GM12878 (cell line): ENCODE data around the gene CCSER1. TPM values are rescaled to one million over a fixed set of nuclear protein-coding genes. Genes with fewer than 3 reads are reported as not detected.

Experiments
- ATAC-seq: fragments of 200-7000 bp; cut with Tn5 transposase; 3 replicates; pipeline ENCODE4 v1.9.1; 2020; ENCODE audit warnings: mild to moderate bottlenecking, moderate library complexity
- BruUV-seq: library from RNA; stranded (reverse); fragments of 400-500 nt; replicated peaks from 2 replicates; lab custom pipeline; 2021; lab: Mats Ljungman, UMichigan
- CTCF ChIA-PET: fragments of 300-600 bp; sonication (Branson Sonifier 250); formaldehyde crosslinking; extraction: SDS; loops from one replicate; lab custom pipeline; 2021; ENCODE audit warnings: inconsistent platforms; lab: Yijun Ruan, JAX
- POLR2A ChIA-PET: fragments of 350-600 bp; formaldehyde crosslinking; extraction: SDS; loops from one replicate; lab custom pipeline; 2021; ENCODE audit warnings: inconsistent platforms; lab: Charles Lee
- RAD21 ChIA-PET: fragments of 300-600 bp; sonication (Branson Sonifier 250); formaldehyde crosslinking; loops from one replicate; lab custom pipeline; 2023; ENCODE audit warnings: antibody characterized with exemption; ENCODE audit not compliant: unreplicated experiment; lab: Charles Lee
- SMC1A ChIA-PET: fragments of 300-600 bp; sonication (Branson Sonifier 250); formaldehyde crosslinking; loops from one replicate; lab custom pipeline; 2023; ENCODE audit not compliant: unreplicated experiment, uncharacterized antibody; lab: Charles Lee
- DNase-seq: peaks from one replicate; pipeline ENCODE4 v3.0.0-alpha.2; 2011; ENCODE audit warnings: low read depth, low spot score
- FAIRE-seq: peaks from 3 replicates; lab custom pipeline; 2011; peaks lifted over from hg19 to GRCh38; lab: Jason Lieb, UNC
- H2AFZ ChIP-seq: 2 replicates; pipeline ENCODE4 v1.6.0; 2011; ENCODE audit warnings: low read depth, low read length, control low read depth; ENCODE audit not compliant: control insufficient read depth
- H3K27ac ChIP-seq: 2 replicates; pipeline ENCODE4 v1.5.1; 2011; ENCODE audit warnings: control low read depth; ENCODE audit not compliant: control insufficient read depth, insufficient read depth
- H3K27me3 ChIP-seq, 2 experiments: replicated peaks in 1 of 2; 2 replicates each; pipeline versions ENCODE4 v1.6.0 to v1.6.1; 2011; ENCODE audit warnings: low read length in 1 of 2; ENCODE audit not compliant: control insufficient read depth in 2 of 2, insufficient read depth in 2 of 2
- H3K36me3 ChIP-seq, 2 experiments: 2 replicates each; pipeline ENCODE4 v1.5.1; 2011; ENCODE audit warnings: low read length in 1 of 2; ENCODE audit not compliant: control insufficient read depth in 2 of 2, insufficient read depth in 2 of 2
- H3K4me1 ChIP-seq: 2 replicates; pipeline ENCODE4 v1.6.1; 2011; ENCODE audit warnings: mild to moderate bottlenecking, low read length, moderate library complexity, mixed read lengths; ENCODE audit not compliant: control insufficient read depth, insufficient read depth
- H3K4me2 ChIP-seq: 2 replicates; pipeline ENCODE4 v1.6.0; 2011; ENCODE audit warnings: control low read depth; ENCODE audit not compliant: control insufficient read depth, insufficient read depth
- H3K4me3 ChIP-seq: fragments of 200-600 bp; sonication (generic); 2 replicates; pipeline ENCODE4 v1.5.1; 2016
- H3K79me2 ChIP-seq: 2 replicates; pipeline ENCODE4 v1.6.0; 2011; ENCODE audit warnings: low read length; ENCODE audit not compliant: control insufficient read depth, insufficient read depth
- H3K9ac ChIP-seq: 2 replicates; pipeline ENCODE4 v1.8.0; 2011; ENCODE audit warnings: low read length, control low read depth, mixed read lengths; ENCODE audit not compliant: control insufficient read depth, insufficient read depth
- H3K9me3 ChIP-seq: replicated peaks from 3 replicates; pipeline ENCODE4 v1.5.1; 2011; ENCODE audit warnings: mild to moderate bottlenecking, low read length; ENCODE audit not compliant: control insufficient read depth, insufficient read depth
- H4K20me1 ChIP-seq: 2 replicates; pipeline ENCODE4 v1.6.0; 2011; ENCODE audit not compliant: control insufficient read depth, insufficient read depth
- BACH1 ChIP-seq: fragments of 450-650 bp; IDR thresholded peaks from 2 replicates; pipeline ENCODE4 v1.6.1; 2017; ENCODE audit warnings: mild to moderate bottlenecking, borderline replicate concordance
- BMI1 ChIP-seq: fragments of 450-650 bp; IDR thresholded peaks from 2 replicates; pipeline ENCODE4 v1.6.1; 2016; ENCODE audit warnings: mild to moderate bottlenecking, moderate library complexity, borderline replicate concordance
- CHD1 ChIP-seq: IDR thresholded peaks from 2 replicates; pipeline ENCODE4 v1.6.1; 2012; ENCODE audit warnings: low read depth, low read length, improper control_type of control experiment
- CREB1 ChIP-seq: IDR thresholded peaks from 2 replicates; pipeline ENCODE4 v1.6.1; 2012; ENCODE audit warnings: low read depth, mild to moderate bottlenecking, inconsistent platforms
- EZH2 ChIP-seq: IDR thresholded peaks from 2 replicates; pipeline ENCODE4 v1.6.1; 2012; ENCODE audit warnings: low read depth, mild to moderate bottlenecking, control low read depth, inconsistent platforms, low read length, borderline replicate concordance; ENCODE audit not compliant: control insufficient read depth
- HDGF ChIP-seq: fragments of 450-650 bp; IDR thresholded peaks from 2 replicates; pipeline ENCODE4 v1.6.1; 2016; ENCODE audit warnings: antibody characterized with exemption
- IRF4 ChIP-seq: IDR thresholded peaks from 2 replicates; pipeline ENCODE4 v1.6.1; 2011; ENCODE audit warnings: low read depth, low read length
- MEF2A ChIP-seq: IDR thresholded peaks from 2 replicates; pipeline ENCODE4 v1.6.1; 2011; ENCODE audit warnings: low read depth, mild to moderate bottlenecking, low read length, moderate library complexity; ENCODE audit not compliant: insufficient read depth
- MEF2B ChIP-seq: fragments of 450-650 bp; IDR thresholded peaks from 2 replicates; pipeline ENCODE4 v1.6.1; 2018; ENCODE audit warnings: mild to moderate bottlenecking, moderate library complexity; ENCODE audit not compliant: partially characterized antibody, poor library complexity, severe bottlenecking
- MXI1 ChIP-seq: fragments of 150-350 bp; IDR thresholded peaks from 2 replicates; pipeline ENCODE4 v1.6.1; 2011; ENCODE audit warnings: low read depth, mild to moderate bottlenecking, inconsistent platforms, low read length, improper control_type of control experiment
- POLR2AphosphoS5 ChIP-seq: IDR thresholded peaks from 2 replicates; pipeline ENCODE4 v1.6.1; 2011; ENCODE audit warnings: mild to moderate bottlenecking, low read length, inconsistent platforms
- SKIL ChIP-seq: fragments of 450-650 bp; IDR thresholded peaks from 2 replicates; pipeline ENCODE4 v1.6.1; 2017; ENCODE audit warnings: mild to moderate bottlenecking, low read depth, inconsistent platforms; ENCODE audit not compliant: poor library complexity, severe bottlenecking
- SRF ChIP-seq, 2 experiments: IDR thresholded peaks; 2 replicates each; pipeline ENCODE4 v1.6.1; 2011; ENCODE audit warnings: low read depth in 2 of 2, low read length in 2 of 2, mild to moderate bottlenecking in 1 of 2, moderate library complexity in 1 of 2
- YY1 ChIP-seq: IDR thresholded peaks from 2 replicates; pipeline ENCODE4 v1.6.1; 2011; ENCODE audit warnings: low read depth, mild to moderate bottlenecking, low read length
- WGBS: methylation state at CpG from one replicate; pipeline ENCODE4 v1.1.6; 2016; ENCODE audit warnings: low lambda C conversion rate; ENCODE audit not compliant: insufficient replicate concordance, insufficient coverage; ENCODE audit errors: missing lambda C conversion rate; 5-methylcytosine and 5-hydroxymethylcytosine counted together
- in situ Hi-C: fragments of 300-500 bp; cut with MboI; formaldehyde crosslinking; loops from 9 replicates; pipeline ENCODE4 v1.14.3; 2018; ENCODE audit warnings: mixed read lengths
- intact Hi-C: fragments of 100-400 bp; cut with micrococcal nuclease; formaldehyde crosslinking; loops from one replicate; pipeline ENCODE4 v1.14.2; 2022; ENCODE audit not compliant: unreplicated experiment
- polyA plus RNA-seq, 11 experiments: library from polyadenylated mRNA; depleted of rRNA in 4 of 11; unstranded in 6 of 11; stranded (reverse) in 5 of 11; fragments of >200 nt; fragmentation: Nextera tagmentation in 4 of 11; fragmentation: Illumina TruSeq in 1 of 11; extraction: Ambion mirVana in 4 of 11; extraction: Trizol in 1 of 11; gene quantifications; 1 replicate in 1 of 11; 2 replicates in 10 of 11; pipeline versions ENCODE4 v1.2.1 to v1.2.3, GENCODE V29; 2011 to 2016; ENCODE audit warnings: inconsistent platforms in 2 of 11, missing spikeins in 2 of 11, low read depth in 1 of 11
- total RNA-seq, 4 experiments: library from RNA; depleted of rRNA in 3 of 4; stranded (reverse); fragments of >200 nt in 3 of 4; fragmentation: Illumina TruSeq in 1 of 4; extraction: Trizol in 1 of 4; gene quantifications; 2 replicates each; pipeline versions ENCODE4 v1.2.1 to v1.2.3, GENCODE V29; 2013 to 2021
- TF ChIP-seq, protein P1 (sequence below): IDR thresholded peaks from 2 replicates; pipeline ENCODE4 v1.6.1; 2011; ENCODE audit warnings: borderline replicate concordance, low read depth, mild to moderate bottlenecking, moderate library complexity, low read length; ENCODE audit not compliant: insufficient read depth, poor library complexity, severe bottlenecking
- TF ChIP-seq, protein P2 (sequence below): IDR thresholded peaks from 2 replicates; pipeline ENCODE4 v1.6.1; 2011; ENCODE audit warnings: mild to moderate bottlenecking, low read depth, low read length, moderate library complexity; ENCODE audit not compliant: insufficient replicate concordance
- TF ChIP-seq, protein P3 (sequence below): fragments of 450-650 bp; formaldehyde crosslinking; IDR thresholded peaks from 2 replicates; pipeline ENCODE4 v1.4.0; 2022; ENCODE audit warnings: mild to moderate bottlenecking, moderate library complexity

CCSER1 gene
- total and polyA plus RNA-seq, 10 of the 15 experiments (the other 5 are each of a cell fraction or from before 2014, with no cell fraction given) = 0.22 to 2.7 (median 1.0) TPM

DNA sequence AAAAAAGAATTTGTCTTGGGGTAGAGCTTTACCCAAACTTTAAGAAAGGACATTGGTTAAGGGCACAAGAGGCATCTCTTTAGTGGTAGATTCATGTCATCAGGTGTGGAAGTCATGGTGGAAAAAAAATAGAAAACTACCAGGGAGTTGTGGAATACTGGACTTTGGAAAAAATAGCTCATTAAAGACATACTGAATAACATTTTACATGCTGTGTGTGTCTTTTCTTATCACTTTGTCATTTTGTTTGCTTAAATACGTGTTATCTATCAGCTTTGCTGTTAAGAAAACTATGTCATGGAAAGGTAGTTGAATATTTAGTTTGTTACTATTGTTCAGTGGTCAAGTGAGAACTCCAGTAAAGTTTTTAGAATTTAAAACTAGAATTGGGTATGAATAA, 147.0 kb downstream of the CCSER1 start:
- H3K4me2 ChIP-seq = no peak overlapping the region
- no peaks in the 10 kb centered on the region for H3K36me3 ChIP-seq
- H3K27ac ChIP-seq = no peak overlapping the region
- H3K4me1 ChIP-seq = no peaks in the 10 kb centered on the region
- H2AFZ ChIP-seq = no peak overlapping the region
- SMC1A ChIA-PET = no interaction called here
- no peak for FAIRE-seq
- H3K27me3 ChIP-seq = no peaks in the 10 kb centered on the region
- ATAC-seq = no peak
- 5% methylated on average over 1 of the region's 1 CpG for WGBS
- DNase-seq = no peak
- TF ChIP-seq MEF2B = no peak
- no peak for TF ChIP-seq YY1
- TF ChIP-seq HDGF = no peak
- TF ChIP-seq BMI1 = no peak
- TF ChIP-seq, protein P1, sequence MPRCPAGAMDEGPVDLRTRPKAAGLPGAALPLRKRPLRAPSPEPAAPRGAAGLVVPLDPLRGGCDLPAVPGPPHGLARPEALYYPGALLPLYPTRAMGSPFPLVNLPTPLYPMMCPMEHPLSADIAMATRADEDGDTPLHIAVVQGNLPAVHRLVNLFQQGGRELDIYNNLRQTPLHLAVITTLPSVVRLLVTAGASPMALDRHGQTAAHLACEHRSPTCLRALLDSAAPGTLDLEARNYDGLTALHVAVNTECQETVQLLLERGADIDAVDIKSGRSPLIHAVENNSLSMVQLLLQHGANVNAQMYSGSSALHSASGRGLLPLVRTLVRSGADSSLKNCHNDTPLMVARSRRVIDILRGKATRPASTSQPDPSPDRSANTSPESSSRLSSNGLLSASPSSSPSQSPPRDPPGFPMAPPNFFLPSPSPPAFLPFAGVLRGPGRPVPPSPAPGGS = no peak
- no peak for TF ChIP-seq MEF2A
- TF ChIP-seq MXI1 = no peak
- no peak for TF ChIP-seq BACH1
- no peak for TF ChIP-seq SRF (IDR thresholded peaks at IDR 0.05; ENCODE audit: low read depth in 2 of 2, low read length in 2 of 2)
- no peak for TF ChIP-seq SKIL
- no peak for TF ChIP-seq EZH2
- no peak for TF ChIP-seq CHD1
- TF ChIP-seq IRF4 = no peak
- TF ChIP-seq POLR2AphosphoS5 = no peak
- TF ChIP-seq, protein P2, sequence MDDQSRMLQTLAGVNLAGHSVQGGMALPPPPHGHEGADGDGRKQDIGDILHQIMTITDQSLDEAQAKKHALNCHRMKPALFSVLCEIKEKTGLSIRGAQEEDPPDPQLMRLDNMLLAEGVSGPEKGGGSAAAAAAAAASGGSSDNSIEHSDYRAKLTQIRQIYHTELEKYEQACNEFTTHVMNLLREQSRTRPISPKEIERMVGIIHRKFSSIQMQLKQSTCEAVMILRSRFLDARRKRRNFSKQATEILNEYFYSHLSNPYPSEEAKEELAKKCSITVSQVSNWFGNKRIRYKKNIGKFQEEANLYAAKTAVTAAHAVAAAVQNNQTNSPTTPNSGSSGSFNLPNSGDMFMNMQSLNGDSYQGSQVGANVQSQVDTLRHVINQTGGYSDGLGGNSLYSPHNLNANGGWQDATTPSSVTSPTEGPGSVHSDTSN = no peak
- TF ChIP-seq CREB1 = no peak
- TF ChIP-seq, protein P3, sequence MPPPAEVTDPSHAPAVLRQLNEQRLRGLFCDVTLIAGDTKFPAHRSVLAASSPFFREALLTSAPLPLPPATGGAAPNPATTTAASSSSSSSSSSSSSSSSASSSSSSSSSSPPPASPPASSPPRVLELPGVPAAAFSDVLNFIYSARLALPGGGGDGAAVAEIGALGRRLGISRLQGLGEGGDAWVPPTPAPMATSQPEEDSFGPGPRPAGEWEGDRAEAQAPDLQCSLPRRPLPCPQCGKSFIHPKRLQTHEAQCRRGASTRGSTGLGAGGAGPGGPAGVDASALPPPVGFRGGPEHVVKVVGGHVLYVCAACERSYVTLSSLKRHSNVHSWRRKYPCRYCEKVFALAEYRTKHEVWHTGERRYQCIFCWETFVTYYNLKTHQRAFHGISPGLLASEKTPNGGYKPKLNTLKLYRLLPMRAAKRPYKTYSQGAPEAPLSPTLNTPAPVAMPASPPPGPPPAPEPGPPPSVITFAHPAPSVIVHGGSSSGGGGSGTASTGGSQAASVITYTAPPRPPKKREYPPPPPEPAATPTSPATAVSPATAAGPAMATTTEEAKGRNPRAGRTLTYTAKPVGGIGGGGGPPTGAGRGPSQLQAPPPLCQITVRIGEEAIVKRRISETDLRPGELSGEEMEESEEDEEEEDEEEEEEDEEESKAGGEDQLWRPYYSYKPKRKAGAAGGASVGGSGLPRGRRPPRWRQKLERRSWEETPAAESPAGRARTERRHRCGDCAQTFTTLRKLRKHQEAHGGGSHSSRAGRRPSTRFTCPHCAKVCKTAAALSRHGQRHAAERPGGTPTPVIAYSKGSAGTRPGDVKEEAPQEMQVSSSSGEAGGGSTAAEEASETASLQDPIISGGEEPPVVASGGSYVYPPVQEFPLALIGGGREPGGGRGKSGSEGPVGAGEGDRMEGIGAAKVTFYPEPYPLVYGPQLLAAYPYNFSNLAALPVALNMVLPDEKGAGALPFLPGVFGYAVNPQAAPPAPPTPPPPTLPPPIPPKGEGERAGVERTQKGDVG (CRISPR knock-in tag) = no peak
- H3K4me3 ChIP-seq = no peak overlapping the region
- BruUV-seq = no TSS peak
- H4K20me1 ChIP-seq = no peaks in the 10 kb centered on the region
- POLR2A ChIA-PET = no interaction called here
- H3K9me3 ChIP-seq = no peaks in the 10 kb centered on the region
- in situ Hi-C loops = no loop called here
- no peak overlapping the region for H3K9ac ChIP-seq
- RAD21 ChIA-PET = no interaction called here
- intact Hi-C loops = no loop called here
- CTCF ChIA-PET = no interaction called here
- H3K79me2 ChIP-seq = no peaks in the 10 kb centered on the region
